Stomach (tissue), 4 donors: ENCODE data around the gene SCFD2.

Experiments
- EP300 ChIP-seq: sonication (generic); formaldehyde crosslinking; IDR thresholded peaks from one replicate; pipeline ENCODE4 v1.6.1; 2017; ENCODE audit warnings: antibody characterized with exemption
- POLR2A ChIP-seq, 4 donors: fragments of 450-650 bp; IDR thresholded peaks; one replicate each; pipeline ENCODE4 v1.6.1; 2016; ENCODE audit warnings: antibody characterized with exemption in 4 of 4, control low read depth in 2 of 4, mild to moderate bottlenecking in 1 of 4, moderate library complexity in 1 of 4
- POLR2AphosphoS5 ChIP-seq, 3 donors: sonication (generic); formaldehyde crosslinking; IDR thresholded peaks; one replicate each; pipeline ENCODE4 v1.6.1; 2016; ENCODE audit warnings: antibody characterized with exemption in 3 of 3
- TF ChIP-seq, protein P1 (sequence below), 7 experiments: fragments of 450-650 bp in 4 of 7; fragments of 200-600 bp in 3 of 7; sonication (generic) in 3 of 7; IDR thresholded peaks; one replicate each; pipeline ENCODE4 v1.5.1; 2016 to 2019; ENCODE audit warnings: antibody characterized with exemption in 7 of 7, control low read depth in 2 of 7, mild to moderate bottlenecking in 1 of 7

DNA sequence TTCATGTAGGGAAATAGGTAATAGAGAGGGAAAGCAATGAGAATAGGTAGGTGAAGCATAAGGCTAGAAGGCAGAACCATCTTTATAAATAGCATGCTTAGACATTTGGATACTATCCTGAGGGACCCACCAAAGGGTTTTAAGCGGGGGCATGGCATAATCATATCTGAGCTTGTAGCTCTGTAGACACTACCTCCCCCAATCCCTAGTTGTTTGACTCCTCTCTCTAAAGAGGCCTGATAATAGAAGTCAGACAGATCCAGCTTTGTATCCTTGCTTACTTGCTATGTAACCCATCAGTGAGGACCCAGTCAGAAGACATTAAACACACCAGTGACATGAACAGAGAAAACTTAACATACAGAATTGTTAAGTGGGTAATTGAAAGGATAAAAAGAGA is 58.7 kb downstream of the SCFD2 start:
- TF ChIP-seq, protein P1, sequence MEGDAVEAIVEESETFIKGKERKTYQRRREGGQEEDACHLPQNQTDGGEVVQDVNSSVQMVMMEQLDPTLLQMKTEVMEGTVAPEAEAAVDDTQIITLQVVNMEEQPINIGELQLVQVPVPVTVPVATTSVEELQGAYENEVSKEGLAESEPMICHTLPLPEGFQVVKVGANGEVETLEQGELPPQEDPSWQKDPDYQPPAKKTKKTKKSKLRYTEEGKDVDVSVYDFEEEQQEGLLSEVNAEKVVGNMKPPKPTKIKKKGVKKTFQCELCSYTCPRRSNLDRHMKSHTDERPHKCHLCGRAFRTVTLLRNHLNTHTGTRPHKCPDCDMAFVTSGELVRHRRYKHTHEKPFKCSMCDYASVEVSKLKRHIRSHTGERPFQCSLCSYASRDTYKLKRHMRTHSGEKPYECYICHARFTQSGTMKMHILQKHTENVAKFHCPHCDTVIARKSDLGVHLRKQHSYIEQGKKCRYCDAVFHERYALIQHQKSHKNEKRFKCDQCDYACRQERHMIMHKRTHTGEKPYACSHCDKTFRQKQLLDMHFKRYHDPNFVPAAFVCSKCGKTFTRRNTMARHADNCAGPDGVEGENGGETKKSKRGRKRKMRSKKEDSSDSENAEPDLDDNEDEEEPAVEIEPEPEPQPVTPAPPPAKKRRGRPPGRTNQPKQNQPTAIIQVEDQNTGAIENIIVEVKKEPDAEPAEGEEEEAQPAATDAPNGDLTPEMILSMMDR (IDR thresholded peaks at IDR 0.05) = no peak
- no peak for TF ChIP-seq POLR2A (IDR thresholded peaks at IDR 0.05)
- TF ChIP-seq POLR2AphosphoS5 (IDR thresholded peaks at IDR 0.05) = no peak
- TF ChIP-seq EP300 = no peak
